Cerebellar cortex (tissue), 1 donor: Measurements from ENCODE around the gene VPS54.

Experiments
- DNase-seq: peaks from one replicate; pipeline ENCODE4 v3.0.0-alpha.2; 2015; ENCODE audit warnings: low spot score

Gene VPS54

GRCh38 chr2:64019083-64019974, at the start of gene VPS54:
Gene VPS54, minus strand, starts transcription at chr2:64019428. Its CDS starts 35,429 bp downstream, at chr2:63983999.
- DNase-seq = peak; percentile 50

GRCh38 chr2:64067326-64067725, 48.1 kb upstream of the VPS54 start:
- no peak for DNase-seq

- DNase-seq = no peak
Observed at GRCh38 chr2:64065516-64065915, 46.3 kb upstream of the VPS54 start.

- DNase-seq = no peak
Observed at GRCh38 chr2:64063924-64064331, 44.7 kb upstream of the VPS54 start.

GRCh38 chr2:64063454-64063853, 44.2 kb upstream of the VPS54 start:
- no peak for DNase-seq

- no peak for DNase-seq
Observed at GRCh38 chr2:64062840-64063239, 43.6 kb upstream of the VPS54 start.

- DNase-seq = no peak
Observed at GRCh38 chr2:64059270-64059669, 40.0 kb upstream of the VPS54 start.

GRCh38 chr2:64056021-64056420, 36.8 kb upstream of the VPS54 start:
- DNase-seq = no peak

GRCh38 chr2:64054161-64054915, 35.1 kb upstream of the VPS54 start:
- DNase-seq = no peak

GRCh38 chr2:64052463-64053241, 33.4 kb upstream of the VPS54 start:
- DNase-seq = no peak

- DNase-seq = peak; percentile 80
Observed at GRCh38 chr2:64049633-64050220, 30.5 kb upstream of the VPS54 start.

- no peak for DNase-seq
Observed at GRCh38 chr2:64045938-64046337, 26.7 kb upstream of the VPS54 start.

GRCh38 chr2:64040161-64040560, 20.9 kb upstream of the VPS54 start:
- DNase-seq = no peak

- DNase-seq = no peak
Observed at GRCh38 chr2:64036034-64036705, 16.9 kb upstream of the VPS54 start.

GRCh38 chr2:64035072-64035942, 16.1 kb upstream of the VPS54 start:
- DNase-seq = no peak

- no peak for DNase-seq
Observed at GRCh38 chr2:64029116-64029665, 10.0 kb upstream of the VPS54 start.

GRCh38 chr2:64025741-64026140, 6.5 kb upstream of the VPS54 start:
- DNase-seq = no peak

- DNase-seq = no peak
Observed at GRCh38 chr2:64024259-64024949, 5.2 kb upstream of the VPS54 start.

- no peak for DNase-seq
Observed at GRCh38 chr2:64023485-64024258, 4.4 kb upstream of the VPS54 start.
